Liver (tissue), 9 donors: ENCODE results near the gene CNTN2. TPM values are rescaled to one million over a fixed set of nuclear protein-coding genes. Genes with fewer than 3 reads are reported as not detected.

Source experiments
- DNase-seq: peaks from one replicate; pipeline ENCODE4 v3.0.0-alpha.2; 2017; ENCODE audit warnings: low spot score
- H3K27ac ChIP-seq, 2 donors: one replicate each; pipeline ENCODE4 v1.7.0; 2013; ENCODE audit warnings: inconsistent platforms in 2 of 2, low read length in 2 of 2, control low read depth in 1 of 2, low read depth in 1 of 2, mild to moderate bottlenecking in 1 of 2
- H3K27me3 ChIP-seq, 4 donors: one replicate each; pipeline versions ENCODE4 v1.6.1 to v1.7.0; 2013; ENCODE audit warnings: low read length in 3 of 4, inconsistent platforms in 1 of 4, mild to moderate bottlenecking in 1 of 4, moderate library complexity in 1 of 4; ENCODE audit not compliant: control insufficient read depth in 4 of 4, insufficient read depth in 4 of 4
- H3K36me3 ChIP-seq, 4 donors: one replicate each; pipeline versions ENCODE4 v1.6.1 to v1.7.0; 2013; ENCODE audit warnings: low read length in 3 of 4, mild to moderate bottlenecking in 3 of 4, low read depth in 1 of 4, moderate library complexity in 1 of 4; ENCODE audit not compliant: control insufficient read depth in 4 of 4, insufficient read depth in 3 of 4
- H3K4me1 ChIP-seq, 4 donors: one replicate each; pipeline versions ENCODE4 v1.6.1 to v1.7.0; 2013; ENCODE audit warnings: low read length in 3 of 4, mild to moderate bottlenecking in 3 of 4, moderate library complexity in 1 of 4; ENCODE audit not compliant: control insufficient read depth in 4 of 4, insufficient read depth in 4 of 4
- H3K4me3 ChIP-seq, 3 donors: one replicate each; pipeline versions ENCODE4 v1.6.1 to v1.7.0; 2013; ENCODE audit warnings: low read length in 3 of 3, control low read depth in 1 of 3, low read depth in 1 of 3, mild to moderate bottlenecking in 1 of 3
- H3K9ac ChIP-seq, 2 donors: one replicate each; pipeline ENCODE4 v1.7.0; 2013; ENCODE audit warnings: low read length in 2 of 2, mild to moderate bottlenecking in 2 of 2, moderate library complexity in 2 of 2, control low read depth in 1 of 2, low read depth in 1 of 2
- H3K9me3 ChIP-seq, 4 donors: one replicate each; pipeline versions ENCODE4 v1.6.1 to v1.7.0; 2013; ENCODE audit warnings: low read length in 3 of 4; ENCODE audit not compliant: control insufficient read depth in 4 of 4
- FOXA2 ChIP-seq: IDR thresholded peaks from 2 replicates; pipeline ENCODE4 v1.6.1; 2016; ENCODE audit warnings: antibody characterized with exemption
- GABPA ChIP-seq, 2 donors: IDR thresholded peaks in 1 of 2; conservative IDR thresholded peaks in 1 of 2; 2 replicates each; pipeline ENCODE4 v1.6.1; 2016; ENCODE audit warnings: antibody characterized with exemption in 2 of 2, mild to moderate bottlenecking in 1 of 2, moderate library complexity in 1 of 2
- HNF4A ChIP-seq, 2 donors: conservative IDR thresholded peaks; 2 replicates each; pipeline ENCODE4 v1.6.1; 2016; ENCODE audit warnings: antibody characterized with exemption in 2 of 2, mild to moderate bottlenecking in 2 of 2
- HNF4G ChIP-seq: IDR thresholded peaks from 2 replicates; pipeline ENCODE4 v1.6.1; 2016; ENCODE audit warnings: antibody characterized with exemption
- JUND ChIP-seq, 2 donors: IDR thresholded peaks; 2 replicates each; pipeline ENCODE4 v1.6.1; 2016; ENCODE audit warnings: antibody characterized with exemption in 2 of 2
- MAX ChIP-seq: IDR thresholded peaks from 2 replicates; pipeline ENCODE4 v1.6.1; 2016; ENCODE audit warnings: antibody characterized with exemption
- NR2F2 ChIP-seq: IDR thresholded peaks from 2 replicates; pipeline ENCODE4 v1.6.1; 2016; ENCODE audit warnings: antibody characterized with exemption
- RAD21 ChIP-seq, 2 donors: IDR thresholded peaks; 2 replicates each; pipeline ENCODE4 v1.6.1; 2016; ENCODE audit warnings: antibody characterized with exemption in 2 of 2, mild to moderate bottlenecking in 2 of 2
- REST ChIP-seq: IDR thresholded peaks from 2 replicates; pipeline ENCODE4 v1.6.1; 2016; ENCODE audit warnings: antibody characterized with exemption, mild to moderate bottlenecking
- RXRA ChIP-seq, 2 donors: IDR thresholded peaks; 2 replicates each; pipeline ENCODE4 v1.6.1; 2017 to 2018; ENCODE audit warnings: antibody characterized with exemption in 2 of 2, mild to moderate bottlenecking in 1 of 2
- WGBS: extraction: QIAGEN DNeasy Blood & Tissue Kit; methylation state at CpG from one replicate; pipeline ENCODE4 v1.1.7; 2013; 5-methylcytosine and 5-hydroxymethylcytosine counted together
- polyA plus RNA-seq, 2 donors: library from polyadenylated mRNA; stranded (reverse) in 1 of 2; unstranded in 1 of 2; fragments of 200-250 nt in 1 of 2; fragments of >200 nt in 1 of 2; fragmentation: Nextera tagmentation in 1 of 2; extraction: Ambion mirVana in 1 of 2; gene quantifications; one replicate each; pipeline versions ENCODE4 v1.2.1 to v1.2.3, GENCODE V29; 2013 to 2015
- total RNA-seq, 2 donors: library from RNA; depleted of rRNA; stranded (reverse); fragments of >200 nt; gene quantifications; one replicate each; pipeline ENCODE4 v1.2.3, GENCODE V29; 2014
- TF ChIP-seq, protein P1 (sequence below): fragments of 150-350 bp; IDR thresholded peaks from 2 replicates; pipeline ENCODE4 v1.5.1; 2017; ENCODE audit warnings: improper control_type of control experiment, low read depth, low read length; ENCODE audit not compliant: missing input control
- donor health status: healthy.
- donor health status: healthy.
- donor health status: healthy.
- donor health status: healthy.
- donor health status: healthy.

Gene CNTN2
- total and polyA plus RNA-seq, 4 donors: 0.05 to 0.25 (median 0.17) TPM

DNA sequence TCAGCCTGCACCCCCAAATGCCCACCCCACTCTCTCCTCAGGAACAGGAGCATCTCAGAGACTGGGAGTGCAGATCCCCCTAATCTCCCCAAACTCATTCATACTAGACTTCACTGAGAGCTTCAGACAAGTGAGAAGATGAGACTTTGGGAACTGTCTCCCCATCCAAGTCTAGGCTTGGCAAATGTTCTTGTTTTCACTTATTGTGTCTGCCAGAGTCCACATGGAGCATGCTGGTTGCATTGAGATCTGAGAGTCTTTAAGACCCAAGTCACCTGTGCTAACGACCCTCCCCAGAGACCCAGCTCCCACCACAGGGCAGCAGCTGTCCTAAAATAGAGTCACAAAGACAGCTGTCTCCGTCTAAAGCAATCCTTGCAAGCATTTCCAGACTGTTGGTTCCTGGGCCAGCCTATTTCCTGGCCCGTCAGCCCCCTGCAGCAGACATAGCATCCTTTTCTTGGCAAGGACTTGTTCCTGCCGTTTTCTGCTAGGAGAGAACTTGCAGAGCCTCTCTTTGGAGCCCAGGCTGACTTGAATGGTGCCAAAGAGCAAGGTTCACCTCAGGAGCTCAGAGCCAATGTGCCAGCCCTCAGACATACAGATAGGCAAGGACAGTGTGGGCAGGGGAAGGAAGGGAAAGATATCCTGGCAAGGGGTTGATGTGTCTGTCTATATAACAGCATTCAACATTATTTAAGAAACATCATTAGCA, 1.9 kb upstream of the CNTN2 start:
- Histone ChIP-seq H3K27me3 (no peaks in the 10 kb centered on the region), H3K4me3 (no peak overlapping the region), H3K9ac (no peak overlapping the region), H3K9me3 (no peaks in the 10 kb centered on the region), H3K27ac (no peak overlapping the region), H3K36me3 (no peaks in the 10 kb centered on the region), H3K4me1 (peaks cover 12 to 44% (median 35%) of the 10 kb centered on the region in 4 donors)
- WGBS: 35% methylated on average over 4 of the region's 4 CpGs
- DNase-seq: no peak
- TF ChIP-seq FOXA2 (no peak), HNF4A (conservative IDR thresholded peaks at IDR 0.05) (peak; percentile 75 to 80), RAD21 (IDR thresholded peaks at IDR 0.05) (peak in 1 of 2 donors; percentile 26), HNF4G (peak; percentile 51), RXRA (IDR thresholded peaks at IDR 0.05) (peak; percentile 45 to 46), JUND (IDR thresholded peaks at IDR 0.05) (no peak), NR2F2 (no peak), GABPA (IDR thresholded peaks at IDR 0.05 in 1 of 2, conservative IDR thresholded peaks at IDR 0.05 in 1 of 2) (no peak)

DNA sequence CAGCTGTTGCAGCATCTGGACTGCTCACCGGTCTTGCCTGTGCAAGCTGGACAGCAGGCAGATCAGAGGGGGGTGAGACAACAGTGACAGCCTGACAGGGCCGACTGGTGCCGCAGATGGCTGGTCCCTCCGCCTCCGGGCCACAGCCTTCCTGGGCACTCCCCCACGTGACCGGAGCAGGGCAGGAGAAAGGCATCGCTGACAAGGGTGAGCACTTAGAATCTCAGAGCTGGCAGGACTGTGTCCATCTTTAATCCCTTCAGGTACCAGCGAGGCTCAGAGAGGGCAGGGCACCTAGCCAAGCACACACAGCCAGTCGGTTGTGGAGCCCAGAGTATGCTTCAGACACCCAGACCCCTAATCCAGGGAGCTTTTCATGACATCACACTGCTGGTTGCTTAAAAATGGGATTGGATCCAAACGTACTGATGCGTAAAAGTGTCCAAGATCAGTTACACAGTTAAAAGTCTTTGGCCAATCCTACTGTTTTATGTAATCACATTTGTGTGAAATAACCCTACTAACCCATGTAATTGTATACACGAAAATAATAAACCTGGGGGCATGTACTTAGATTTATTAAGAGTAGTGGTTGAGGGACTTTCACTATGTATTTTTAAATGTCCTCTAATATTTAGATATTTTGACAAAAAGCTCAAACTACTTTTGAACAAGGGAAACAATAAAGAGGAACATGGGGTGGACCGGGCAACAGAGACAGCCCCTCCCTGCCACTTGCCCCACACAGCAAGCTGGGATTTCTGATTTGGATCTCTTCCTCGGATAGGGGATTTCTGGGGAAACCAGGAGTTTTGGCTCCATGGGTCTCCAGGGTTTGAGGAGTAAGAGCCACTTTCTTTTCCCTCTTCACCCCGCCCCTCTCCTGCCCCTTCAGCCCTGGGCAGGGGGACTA, 758 bp upstream of the CNTN2 start:
- no peak for DNase-seq
- Histone ChIP-seq H3K9me3 (no peaks in the 10 kb centered on the region), H3K27me3 (no peaks in the 10 kb centered on the region), H3K4me3 (no peak overlapping the region), H3K9ac (no peak overlapping the region), H3K27ac (no peak overlapping the region), H3K4me1 (peaks cover 12 to 41% (median 32%) of the 10 kb centered on the region in 4 donors), H3K36me3 (no peaks in the 10 kb centered on the region)
- WGBS: 77% methylated on average over 16 of the region's 16 CpGs
- TF ChIP-seq, protein P1, sequence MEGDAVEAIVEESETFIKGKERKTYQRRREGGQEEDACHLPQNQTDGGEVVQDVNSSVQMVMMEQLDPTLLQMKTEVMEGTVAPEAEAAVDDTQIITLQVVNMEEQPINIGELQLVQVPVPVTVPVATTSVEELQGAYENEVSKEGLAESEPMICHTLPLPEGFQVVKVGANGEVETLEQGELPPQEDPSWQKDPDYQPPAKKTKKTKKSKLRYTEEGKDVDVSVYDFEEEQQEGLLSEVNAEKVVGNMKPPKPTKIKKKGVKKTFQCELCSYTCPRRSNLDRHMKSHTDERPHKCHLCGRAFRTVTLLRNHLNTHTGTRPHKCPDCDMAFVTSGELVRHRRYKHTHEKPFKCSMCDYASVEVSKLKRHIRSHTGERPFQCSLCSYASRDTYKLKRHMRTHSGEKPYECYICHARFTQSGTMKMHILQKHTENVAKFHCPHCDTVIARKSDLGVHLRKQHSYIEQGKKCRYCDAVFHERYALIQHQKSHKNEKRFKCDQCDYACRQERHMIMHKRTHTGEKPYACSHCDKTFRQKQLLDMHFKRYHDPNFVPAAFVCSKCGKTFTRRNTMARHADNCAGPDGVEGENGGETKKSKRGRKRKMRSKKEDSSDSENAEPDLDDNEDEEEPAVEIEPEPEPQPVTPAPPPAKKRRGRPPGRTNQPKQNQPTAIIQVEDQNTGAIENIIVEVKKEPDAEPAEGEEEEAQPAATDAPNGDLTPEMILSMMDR: no peak
- TF ChIP-seq RAD21 (IDR thresholded peaks at IDR 0.05): no peak
- no peak for TF ChIP-seq MAX
- no peak for TF ChIP-seq REST
